ENCODE results near the gene IFNA17.
"Not testable (repeated sequence)": the region's sequence is repeated elsewhere in the genome, so short reads cannot be mapped to it uniquely, and the experiment has no call there.

The IFNA17 gene

GRCh38 chr9:21210311-21210710, 17.7 kb downstream of the IFNA17 start:
- no peak for DNase-seq

GRCh38 chr9:21207043-21207442, 21.0 kb downstream of the IFNA17 start, which contains the start of gene IFNA10:
Gene IFNA10, minus strand, starts transcription at chr9:21207143. Its CDS starts 46 bp downstream, at chr9:21207097.
- not testable (repeated sequence) for DNase-seq

- DNase-seq: no peak
Measured at GRCh38 chr9:21205204-21205603, 22.8 kb downstream of the IFNA17 start.

GRCh38 chr9:21202105-21202504, 25.9 kb downstream of the IFNA17 start, which contains the start of gene IFNA7:
Gene IFNA7, minus strand, starts transcription at chr9:21202205. Its CDS starts 40 bp downstream, at chr9:21202165.
- not testable (repeated sequence) for DNase-seq

GRCh38 chr9:21194867-21195776, 32.9 kb downstream of the IFNA17 start:
- DNase-seq: not testable (repeated sequence)

- not testable (repeated sequence) for DNase-seq
Measured at GRCh38 chr9:21187487-21187886, 40.5 kb downstream of the IFNA17 start, which contains the start of gene IFNA4. Gene IFNA4, minus strand, starts transcription at chr9:21187587. Its CDS starts 56 bp downstream, at chr9:21187531.

GRCh38 chr9:21182810-21183736, 44.9 kb downstream of the IFNA17 start:
- DNase-seq: not testable (repeated sequence)
